Measurements from ENCODE around the gene BTK.
A peak's percentile ranks its signal among the peaks of the same experiment; 100 is the strongest.

BTK gene

DNA sequence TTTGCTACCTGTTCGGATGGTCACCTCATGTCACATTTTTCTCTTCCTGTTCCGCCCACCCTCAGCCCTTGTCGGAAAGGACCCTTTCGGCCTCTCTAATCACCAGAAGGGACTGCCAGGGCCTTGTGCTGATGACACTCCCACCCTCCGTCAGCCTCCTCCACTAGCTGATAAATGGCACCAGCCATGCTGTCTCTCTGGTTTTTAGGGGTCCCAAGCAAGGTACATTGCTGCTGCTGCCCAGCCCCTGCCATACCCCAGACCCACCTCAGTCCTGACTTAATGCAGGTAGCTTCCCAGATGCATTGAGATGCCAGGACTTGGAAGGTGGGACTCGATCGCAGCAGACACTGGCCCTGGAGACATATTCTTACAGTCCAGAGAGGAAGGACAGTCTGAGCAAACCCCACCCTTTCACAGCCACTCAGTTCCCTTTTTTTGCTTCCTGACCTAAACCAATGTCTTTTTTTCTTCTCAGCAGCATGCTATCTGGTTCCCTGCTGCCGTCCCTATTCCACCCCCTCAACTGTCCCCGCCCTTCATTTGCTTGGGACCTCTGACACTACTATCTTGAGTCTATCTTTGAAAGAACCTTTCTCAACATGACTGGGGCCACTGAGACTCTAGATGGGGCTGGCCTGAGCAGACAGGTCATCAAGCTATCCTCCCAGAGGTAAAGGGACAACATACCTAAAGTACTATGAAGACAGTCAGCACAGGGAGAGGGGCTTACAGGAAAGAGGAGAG is at the start of gene BTK:
Gene BTK, minus strand, starts transcription at position 397 of the 747 bp plus-strand sequence. CDS start 10,907 bp downstream, outside the sequence.
- no peak for DNase-seq (ENCODE audit: low spot score)

DNA sequence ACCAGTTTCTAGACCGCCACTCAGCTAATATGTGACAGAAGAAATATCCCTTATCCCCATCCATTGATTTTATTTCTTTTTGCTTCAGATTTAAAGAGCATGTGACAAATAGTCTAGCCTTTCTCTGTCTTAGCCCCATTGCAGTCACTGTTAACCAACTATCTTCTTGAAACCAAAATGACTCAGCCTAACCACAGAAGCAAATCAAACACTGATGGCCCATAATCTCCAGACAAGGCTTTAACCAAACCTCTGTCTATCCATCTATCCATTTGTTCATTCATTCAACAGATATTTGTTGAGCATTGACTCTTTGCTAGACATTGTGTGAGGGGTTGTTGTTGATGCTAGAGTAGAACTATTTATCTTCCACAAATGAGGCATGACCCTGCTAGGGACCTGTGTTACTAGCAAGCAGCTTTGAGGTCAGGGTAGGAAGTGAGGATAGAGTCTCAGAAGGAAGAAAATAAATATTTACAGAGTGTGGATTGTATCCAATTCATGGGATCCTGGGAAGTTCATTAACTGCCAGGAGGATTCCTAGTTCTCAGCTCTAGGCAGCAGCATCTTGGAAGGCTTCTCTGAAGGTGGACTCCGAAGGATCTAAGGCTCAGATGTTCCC is 44.6 kb upstream of the BTK start:
- DNase-seq (ENCODE audit: low spot score) = no peak

DNA sequence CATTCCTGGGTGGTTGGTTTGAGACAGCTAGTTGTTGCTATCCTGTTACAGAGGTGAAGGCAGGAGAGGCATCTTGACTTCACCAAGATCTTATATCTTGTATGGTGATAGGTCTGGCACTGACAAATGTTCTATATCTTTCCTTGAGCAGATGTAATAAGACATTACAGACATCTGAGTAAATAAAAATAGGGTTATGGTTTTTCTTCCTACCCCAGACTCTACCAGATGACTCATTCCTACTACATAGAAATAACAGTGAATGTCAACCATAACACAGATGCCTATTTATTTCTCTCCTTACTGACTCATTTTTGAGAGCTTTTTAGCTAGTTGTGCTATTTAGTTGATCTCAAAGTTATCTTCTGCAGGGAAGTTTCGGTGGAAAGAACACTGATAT is 43.9 kb upstream of the BTK start:
- DNase-seq (ENCODE audit: low spot score) = no peak

DNA sequence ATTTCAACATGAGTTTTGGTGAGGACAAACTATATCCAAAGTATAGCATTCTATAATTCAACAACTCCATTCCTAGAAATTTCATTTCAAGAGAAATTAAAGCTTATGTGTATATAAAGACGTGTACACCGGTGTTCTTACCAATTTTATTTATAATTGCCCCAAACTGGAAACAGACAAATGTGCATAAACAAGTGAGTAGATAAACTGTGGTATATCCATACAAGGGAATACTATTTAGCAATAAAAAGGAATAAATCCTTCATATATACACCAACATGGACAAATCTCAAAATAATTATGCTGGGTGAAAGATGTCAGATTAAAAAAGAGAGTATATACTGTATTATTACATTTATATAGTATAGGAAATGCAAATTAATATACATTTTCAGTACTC is 42.0 kb upstream of the BTK start:
- no peak for DNase-seq (ENCODE audit: low spot score)

DNA sequence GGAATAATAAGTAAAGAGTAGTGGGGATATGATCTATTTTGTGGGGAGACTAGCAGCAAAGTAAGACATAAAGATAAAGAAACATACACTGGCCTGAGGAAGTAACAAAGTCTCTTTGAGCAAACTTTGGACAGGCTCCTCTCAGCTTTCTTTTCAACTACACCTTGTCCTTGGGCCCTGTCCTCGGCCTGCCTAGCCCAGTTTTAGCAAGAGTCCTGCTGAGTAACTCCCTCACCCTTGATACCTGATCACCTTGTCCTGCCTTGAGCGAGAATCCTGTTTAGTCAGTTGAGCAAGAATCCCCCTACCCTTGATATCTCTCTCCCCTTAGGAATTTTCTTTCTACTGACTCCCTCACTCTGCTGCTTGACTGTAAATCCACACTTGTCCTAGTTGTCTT is 33.5 kb upstream of the BTK start:
- no peak for DNase-seq (ENCODE audit: low spot score)

DNA sequence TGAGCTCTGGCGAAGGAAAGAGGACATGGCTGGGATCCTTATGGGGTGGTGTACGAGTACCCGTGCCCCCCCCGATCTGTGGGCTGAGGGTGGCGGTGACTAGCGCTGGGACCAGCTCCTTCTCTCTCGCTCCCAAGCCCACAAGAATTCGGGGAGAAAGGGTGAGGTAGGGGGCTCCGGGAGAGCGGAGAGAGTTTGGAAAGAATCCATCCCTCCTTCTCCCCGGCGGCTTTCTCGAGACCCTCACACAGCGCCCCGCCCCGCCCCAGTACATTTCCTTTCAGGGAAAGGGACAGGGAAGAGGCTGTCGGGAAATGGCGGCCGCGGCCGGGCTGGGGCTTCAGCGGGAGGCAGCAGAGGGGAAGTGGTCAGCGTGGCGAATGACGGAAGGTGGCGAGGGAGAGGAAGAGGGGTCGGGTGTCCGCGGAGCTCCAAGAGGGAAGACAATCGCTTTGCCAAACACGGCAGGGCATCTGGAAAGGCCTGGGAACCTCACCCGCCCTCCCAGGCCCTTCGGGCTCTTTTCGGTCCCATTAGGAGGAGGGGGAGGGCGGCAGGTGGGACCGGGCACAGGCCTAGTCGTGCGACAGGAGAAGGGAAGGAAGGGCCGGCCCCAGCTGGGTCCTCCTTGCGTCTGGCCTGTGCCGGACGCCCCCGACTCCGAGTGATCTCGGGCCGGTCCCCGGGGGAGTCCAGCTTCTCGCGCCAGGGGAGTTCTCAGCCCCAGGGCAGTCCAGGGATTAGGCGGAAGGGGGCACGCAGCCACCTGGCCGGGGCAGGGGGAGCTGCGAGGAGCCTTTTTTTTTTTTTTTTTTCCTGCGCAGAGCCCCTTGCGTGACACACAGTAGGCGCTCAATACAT is 32.2 kb upstream of the BTK start:
- DNase-seq (ENCODE audit: low spot score) = peak; percentile 78

DNA sequence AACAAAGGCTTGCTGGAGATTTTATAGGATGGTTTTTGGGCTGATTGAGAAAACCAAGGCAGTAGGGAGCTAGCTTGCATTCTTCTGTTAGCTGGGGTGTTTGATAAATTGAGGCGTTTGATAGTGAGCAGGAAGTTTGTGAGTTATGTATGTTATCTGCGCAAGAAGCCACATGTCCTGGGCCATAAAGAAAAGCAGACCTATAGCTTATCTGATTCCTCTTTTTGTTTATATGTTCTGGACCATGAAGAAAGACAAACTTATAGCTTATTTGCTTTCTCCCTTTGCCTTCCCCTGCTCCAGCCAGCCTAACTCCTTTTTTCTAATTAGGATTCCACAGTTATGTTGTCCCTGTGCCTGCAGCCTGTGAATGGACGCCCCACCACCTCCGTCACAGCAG is 31.2 kb upstream of the BTK start:
- DNase-seq (ENCODE audit: low spot score) = no peak

DNA sequence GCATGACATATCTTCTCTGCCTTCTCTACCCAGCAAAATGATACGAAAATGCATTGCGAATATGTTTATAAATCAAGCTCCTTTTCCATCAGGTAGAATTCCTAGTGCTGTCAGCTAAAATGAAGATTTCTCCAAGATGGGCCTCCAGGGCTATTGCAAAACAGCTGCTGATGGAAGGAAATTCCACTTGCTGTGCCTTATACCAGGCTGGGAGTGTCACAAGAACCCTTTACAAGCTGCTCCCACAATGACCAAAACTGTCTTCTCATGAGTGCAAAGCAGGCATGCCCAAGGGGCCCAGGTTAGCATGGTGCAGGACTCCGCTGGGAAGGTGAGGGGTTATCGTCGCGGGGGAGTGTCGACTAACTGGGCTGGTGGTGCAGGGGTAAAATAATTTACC is 30.7 kb upstream of the BTK start:
- no peak for DNase-seq (ENCODE audit: low spot score)

DNA sequence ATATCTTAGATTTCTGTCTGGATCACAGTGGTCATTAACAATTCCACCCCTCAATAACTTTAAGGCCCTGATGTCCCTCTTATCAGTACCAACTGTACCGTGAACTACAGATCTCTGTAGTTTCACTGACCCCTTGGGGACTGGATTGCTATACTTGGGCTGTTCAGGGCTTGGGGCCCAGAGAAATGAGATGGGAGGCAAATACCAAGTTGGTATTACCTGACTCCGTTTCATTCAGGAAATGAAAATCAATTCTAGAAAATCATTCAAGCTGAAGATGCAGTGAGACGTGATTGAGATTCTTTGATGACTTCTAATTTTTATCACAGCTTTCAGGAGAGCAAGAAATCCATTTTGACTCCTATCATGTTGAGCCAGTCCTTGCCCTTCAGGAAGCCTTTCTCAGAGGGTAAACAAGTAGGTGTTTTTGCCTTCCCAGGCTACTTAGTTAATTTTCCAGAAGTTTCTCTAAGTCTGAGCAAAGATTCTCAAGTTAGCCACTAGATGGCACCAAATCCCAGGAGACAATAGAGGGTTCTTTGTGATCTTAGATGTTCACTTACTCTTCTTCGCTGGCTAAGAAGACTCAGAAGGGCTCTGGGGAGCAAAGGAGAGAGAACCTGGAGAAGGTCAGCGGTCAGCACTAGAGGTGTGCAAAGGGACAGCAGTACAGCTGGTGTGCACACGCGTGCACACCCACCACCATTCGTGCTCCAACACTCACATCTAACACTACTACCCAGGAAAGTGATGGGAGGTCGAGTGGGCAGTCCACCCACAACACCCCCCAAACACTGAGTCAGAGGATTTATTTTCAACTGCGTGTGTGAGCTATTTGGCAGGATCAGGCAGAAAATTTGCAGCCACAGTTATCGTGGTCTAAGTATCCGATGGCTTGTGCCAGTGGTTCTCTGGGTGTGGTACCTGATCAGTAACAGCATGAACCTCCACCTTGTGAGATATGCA is 29.5 kb upstream of the BTK start:
- no peak for DNase-seq (ENCODE audit: low spot score)

DNA sequence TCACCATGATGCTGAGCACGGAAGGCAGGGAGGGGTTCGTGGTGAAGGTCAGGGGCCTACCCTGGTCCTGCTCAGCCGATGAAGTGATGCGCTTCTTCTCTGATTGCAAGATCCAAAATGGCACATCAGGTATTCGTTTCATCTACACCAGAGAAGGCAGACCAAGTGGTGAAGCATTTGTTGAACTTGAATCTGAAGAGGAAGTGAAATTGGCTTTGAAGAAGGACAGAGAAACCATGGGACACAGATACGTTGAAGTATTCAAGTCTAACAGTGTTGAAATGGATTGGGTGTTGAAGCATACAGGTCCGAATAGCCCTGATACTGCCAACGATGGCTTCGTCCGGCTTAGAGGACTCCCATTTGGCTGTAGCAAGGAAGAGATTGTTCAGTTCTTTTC is 26.0 kb upstream of the BTK start:
- no peak for DNase-seq (ENCODE audit: low spot score)

DNA sequence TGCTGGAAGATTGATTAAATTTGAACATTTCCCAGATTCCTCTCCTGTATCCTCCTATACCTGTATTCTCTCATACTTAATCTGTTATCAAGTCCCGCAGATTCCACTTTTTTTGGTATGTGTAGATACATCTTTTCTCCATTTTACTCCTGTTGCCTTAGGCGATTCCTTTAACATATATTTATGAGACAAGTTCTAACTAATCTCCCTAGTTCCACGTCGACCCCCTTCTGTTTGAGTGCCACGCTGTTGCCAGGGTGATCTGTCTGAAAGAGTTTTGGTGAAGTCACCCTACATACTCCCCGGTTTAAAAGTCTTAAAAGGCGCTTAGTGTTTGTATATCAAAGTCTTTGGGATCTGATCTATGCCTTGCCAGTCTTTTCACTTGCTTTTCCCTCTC is 24.5 kb upstream of the BTK start:
- DNase-seq (ENCODE audit: low spot score) = no peak

DNA sequence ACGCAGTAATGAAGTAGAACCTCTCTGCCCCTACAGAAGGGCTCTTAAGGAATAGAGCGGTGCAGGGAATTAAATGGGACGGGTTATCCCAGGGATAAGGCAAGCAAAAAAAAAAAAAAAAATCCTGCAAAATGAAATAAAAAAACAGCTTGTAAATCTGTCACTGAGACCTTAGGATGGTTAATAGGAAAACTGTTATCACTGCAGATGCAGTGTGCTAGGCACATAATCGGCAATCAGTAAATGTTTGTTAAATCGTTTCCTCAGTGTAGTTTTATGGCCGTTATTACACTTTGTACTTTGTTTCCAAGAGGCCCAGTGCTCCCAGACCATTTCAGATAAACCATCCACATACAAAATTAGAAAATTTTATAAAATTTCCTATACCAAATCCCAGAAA is 23.1 kb upstream of the BTK start:
- DNase-seq (ENCODE audit: low spot score) = no peak

DNA sequence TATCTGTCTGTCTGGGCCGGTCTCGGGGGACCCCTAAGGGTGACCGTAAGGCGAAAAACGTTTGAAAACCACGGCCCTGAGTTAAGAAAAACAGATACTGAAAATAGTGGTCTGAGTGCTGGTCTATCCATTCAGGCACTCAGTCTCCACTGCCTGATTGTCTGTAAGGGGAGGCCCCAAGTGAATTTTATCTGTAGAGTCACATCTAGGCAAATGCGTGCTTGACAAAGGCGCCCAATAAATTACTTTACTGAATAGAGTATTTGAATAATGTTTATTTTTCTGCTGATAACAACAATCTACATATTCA is 22.5 kb upstream of the BTK start:
- no peak for DNase-seq (ENCODE audit: low spot score)

DNA sequence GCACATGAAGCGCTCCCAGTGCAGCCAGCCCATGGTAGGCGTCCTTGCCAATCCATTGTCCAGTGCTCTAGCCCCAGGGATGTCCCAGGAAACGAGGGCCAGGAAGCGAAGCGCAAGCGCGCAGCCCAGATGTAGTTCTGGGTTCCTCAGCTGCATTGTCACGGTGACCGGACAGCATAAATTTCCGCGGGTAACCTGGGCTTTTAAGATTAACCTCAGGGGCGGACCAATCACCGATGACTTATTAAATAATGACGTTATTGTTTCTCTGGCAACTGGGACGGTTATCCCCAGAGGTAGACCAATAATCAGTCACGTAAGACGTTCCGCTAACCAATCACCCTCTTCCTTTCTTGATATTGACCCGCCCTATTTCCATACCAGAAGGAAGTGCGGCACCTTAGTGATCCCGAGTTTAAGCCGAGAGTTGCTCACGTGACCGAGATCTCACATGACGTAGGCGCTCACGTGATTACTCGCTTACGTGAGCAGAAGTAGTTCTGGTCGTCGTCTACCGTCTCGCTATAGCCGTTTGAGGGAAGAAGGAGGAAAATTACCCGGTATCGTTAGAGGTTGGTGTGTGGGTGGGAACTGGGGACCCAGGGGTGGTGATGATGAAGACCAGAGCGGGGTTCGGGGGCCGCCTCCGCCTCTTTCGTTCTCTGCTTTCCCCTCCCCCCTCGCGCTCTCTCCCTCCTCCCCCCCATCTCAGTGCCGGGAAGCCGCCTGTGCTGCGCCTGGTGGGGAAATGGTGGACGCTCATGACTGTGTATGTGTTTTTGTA is 21.9 kb upstream of the BTK start, which contains the start of the genes GLA and HNRNPH2:
Gene GLA, minus strand, starts transcription at position 178 of the 784 bp plus-strand sequence. Its CDS starts 22 bp downstream, at position 156.
Gene HNRNPH2, plus strand, starts transcription at position 475 of the 784 bp plus-strand sequence. CDS start 3,767 bp downstream, outside the sequence.
- peak; percentile 89 for DNase-seq (ENCODE audit: low spot score)

DNA sequence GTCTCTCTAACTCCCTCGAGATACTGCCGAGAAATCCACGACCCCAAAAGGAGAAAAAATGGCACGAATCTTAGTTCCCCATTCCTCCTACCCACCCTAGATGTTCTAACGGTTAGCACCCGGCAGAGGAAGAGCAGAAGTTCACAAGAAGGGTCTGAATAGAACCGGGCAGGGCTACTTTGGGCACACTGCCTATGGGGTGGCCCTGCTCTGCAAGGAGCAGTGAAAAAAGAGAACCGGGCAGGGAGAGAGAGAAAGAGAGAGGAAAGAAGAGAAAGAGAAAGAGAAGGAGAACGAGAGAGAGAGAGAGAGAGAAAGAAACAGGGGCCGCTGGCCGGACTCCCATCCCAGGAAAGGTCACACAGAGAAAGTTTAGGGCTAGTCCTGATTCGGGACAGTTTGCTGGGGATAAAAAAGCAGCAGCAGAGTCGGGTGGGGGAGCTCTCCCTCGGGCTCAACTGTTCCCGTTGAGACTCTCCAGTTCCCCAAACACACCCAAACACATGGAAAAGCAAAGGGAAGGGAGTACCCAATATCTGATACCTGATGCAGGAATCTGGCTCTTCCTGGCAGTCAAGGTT is 21.3 kb upstream of the BTK start:
- no peak for DNase-seq (ENCODE audit: low spot score)

DNA sequence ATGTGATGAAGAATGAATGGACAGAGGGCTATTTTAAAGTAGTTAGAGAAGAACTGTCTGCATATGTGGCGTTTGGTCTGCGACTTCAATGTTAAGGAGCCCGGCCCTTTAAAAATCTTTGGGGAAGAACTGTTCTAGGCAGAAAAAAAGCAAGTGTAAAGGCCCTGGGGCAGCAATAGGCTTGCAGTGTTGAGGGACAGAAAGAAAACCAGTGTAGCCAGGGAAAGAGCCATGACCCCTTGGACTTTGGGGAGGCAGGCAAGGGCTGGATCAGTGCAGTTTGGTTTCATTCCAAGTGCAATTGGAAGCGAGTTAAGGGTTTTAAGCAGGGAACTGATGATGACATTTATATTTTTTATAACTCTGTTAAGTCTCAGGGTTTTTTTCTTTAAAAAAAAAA is 13.8 kb upstream of the BTK start:
- no peak for DNase-seq (ENCODE audit: low spot score)

DNA sequence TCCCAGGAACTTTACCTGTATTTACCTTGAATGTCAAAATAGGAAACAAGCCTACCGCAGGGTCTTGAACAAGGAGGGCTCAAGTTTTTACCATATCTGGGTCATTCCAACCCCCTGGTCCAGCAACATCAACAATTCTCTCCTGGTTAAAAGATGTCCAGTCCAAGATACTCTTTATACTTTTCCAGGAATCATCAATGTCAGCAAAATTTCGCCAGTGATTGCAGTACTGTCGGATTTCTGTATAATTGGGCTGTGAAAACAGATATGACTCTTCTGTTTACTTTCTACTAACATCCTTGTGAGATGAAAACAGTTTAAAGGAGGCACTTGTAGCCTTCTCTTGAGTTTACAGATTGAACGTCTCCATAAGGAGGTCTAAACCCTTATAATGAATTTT is 12.7 kb upstream of the BTK start:
- no peak for DNase-seq (ENCODE audit: low spot score)

DNA sequence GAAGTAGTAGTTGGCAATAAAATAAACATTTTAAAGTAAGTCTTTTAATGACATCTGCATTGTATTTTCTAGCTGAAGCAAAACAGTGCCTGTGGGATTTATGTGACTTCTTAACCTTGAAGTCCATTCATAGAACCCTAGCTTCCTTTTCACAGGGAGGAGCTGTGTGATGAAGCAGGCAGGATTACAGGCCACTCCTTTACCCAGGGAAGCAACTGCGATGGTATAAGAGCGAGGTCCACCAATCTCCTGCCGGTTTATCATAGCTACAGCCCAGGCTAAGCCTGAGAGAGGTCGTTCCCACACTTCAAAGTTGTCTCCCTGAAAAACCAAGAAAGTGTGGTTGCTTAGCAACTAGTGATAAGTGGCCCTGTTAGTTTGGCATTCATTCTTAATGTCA is 11.8 kb upstream of the BTK start:
- DNase-seq (ENCODE audit: low spot score) = no peak

DNA sequence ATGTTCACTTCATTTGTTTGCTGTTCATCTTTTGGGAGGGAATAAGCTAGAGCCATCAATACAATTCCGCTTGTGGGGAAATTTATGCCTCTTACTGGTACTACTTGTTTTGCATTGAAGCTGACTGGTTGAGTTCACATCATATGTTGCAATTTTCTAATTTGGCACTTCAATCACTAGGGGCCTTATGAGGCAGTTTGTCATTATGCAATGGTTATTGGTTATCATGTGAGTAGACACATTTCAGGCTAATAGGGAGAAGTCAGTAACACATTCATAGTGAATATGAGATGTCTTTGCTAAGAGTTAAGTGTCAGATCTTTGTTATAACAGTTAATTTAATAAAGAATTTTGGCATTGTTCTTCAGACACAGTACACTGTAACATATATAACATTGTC is 9.8 kb upstream of the BTK start:
- DNase-seq (ENCODE audit: low spot score) = no peak

DNA sequence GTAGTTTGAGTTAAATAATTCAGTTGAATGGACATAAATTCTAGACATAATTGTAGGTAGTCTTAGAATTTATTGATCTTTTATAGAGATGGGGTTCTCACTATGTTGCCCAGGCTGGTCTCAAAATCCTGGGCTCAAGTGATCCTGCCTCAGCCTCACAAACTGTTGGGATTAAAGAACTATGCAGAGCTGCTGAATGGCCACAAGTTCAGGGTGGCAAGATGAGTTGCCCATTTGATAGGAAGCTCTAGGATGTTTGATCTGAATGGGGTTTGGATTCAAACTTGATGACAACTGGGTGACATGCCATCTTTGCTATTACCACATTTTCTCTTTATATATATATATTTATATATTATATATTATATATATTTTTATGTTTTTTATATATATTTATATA is 8.4 kb upstream of the BTK start:
- no peak for DNase-seq (ENCODE audit: low spot score)

Data from ecto neural progenitor cell (in vitro differentiated cells).